PC-3 (cell line): Measurements from ENCODE around the gene VPS26B. TPM values are rescaled to one million over a fixed set of nuclear protein-coding genes. Genes with fewer than 3 reads are reported as not detected.

Experiments used
- ATAC-seq: fragments of 200-7000 bp; cut with Tn5 transposase; 2 replicates; pipeline ENCODE4 v1.9.1; 2020; ENCODE audit warnings: mild to moderate bottlenecking, moderate library complexity
- BruUV-seq: library from RNA; stranded (reverse); fragments of 400-500 nt; replicated peaks from 2 replicates; lab custom pipeline; 2021; lab: Mats Ljungman, UMichigan
- CTCF ChIA-PET: fragments of 300-600 bp; sonication (Branson Sonifier 250); formaldehyde crosslinking; loops from one replicate; lab custom pipeline; 2022; ENCODE audit warnings: antibody characterized with exemption; lab: Charles Lee
- POLR2A ChIA-PET: fragments of 300-600 bp; sonication (Branson Sonifier 250); formaldehyde crosslinking; loops from one replicate; lab custom pipeline; 2022; ENCODE audit warnings: antibody characterized with exemption; ENCODE audit not compliant: unreplicated experiment; lab: Charles Lee
- DNase-seq: peaks from one replicate; pipeline ENCODE4 v3.0.0-alpha.2; 2015
- H2AFZ ChIP-seq: fragments of 300-600 bp; sonication (generic); 2 replicates; pipeline ENCODE4 v1.6.0; 2016; ENCODE audit warnings: antibody characterized with exemption, low read length
- H3F3A ChIP-seq: fragments of 300-600 bp; sonication (generic); one replicate; pipeline ENCODE4 v1.6.0; 2017; ENCODE audit warnings: antibody characterized with exemption, low read length, control low read depth, mild to moderate bottlenecking; ENCODE audit not compliant: unreplicated experiment
- H3K27ac ChIP-seq: fragments of 300-600 bp; sonication (generic); 2 replicates; pipeline ENCODE4 v1.5.1; 2016; ENCODE audit warnings: mild to moderate bottlenecking, low read length
- H3K27me3 ChIP-seq: fragments of 300-600 bp; sonication (generic); 2 replicates; pipeline ENCODE4 v1.6.1; 2016; ENCODE audit warnings: low read length, mixed read lengths
- H3K36me3 ChIP-seq: fragments of 300-600 bp; sonication (generic); 2 replicates; pipeline ENCODE4 v1.6.1; 2016; ENCODE audit warnings: low read depth, mixed run types, low read length, mixed read lengths
- H3K4me1 ChIP-seq: fragments of 300-600 bp; sonication (generic); 2 replicates; pipeline ENCODE4 v1.5.1; 2016; ENCODE audit warnings: low read length; ENCODE audit not compliant: insufficient read depth
- H3K4me2 ChIP-seq: fragments of 300-600 bp; sonication (generic); 2 replicates; pipeline ENCODE4 v1.6.0; 2016; ENCODE audit warnings: low read length
- H3K4me3 ChIP-seq: fragments of 300-600 bp; sonication (generic); 2 replicates; pipeline ENCODE4 v1.5.1; 2016; ENCODE audit warnings: mild to moderate bottlenecking, low read length, mixed read lengths
- H3K79me2 ChIP-seq: fragments of 300-600 bp; sonication (generic); 2 replicates; pipeline ENCODE4 v1.6.1; 2017; ENCODE audit warnings: low read length, mixed read lengths
- H3K9ac ChIP-seq: fragments of 300-600 bp; sonication (generic); 2 replicates; pipeline ENCODE4 v1.6.0; 2016; ENCODE audit warnings: mild to moderate bottlenecking, low read length
- H3K9me2 ChIP-seq: fragments of 300-600 bp; sonication (generic); replicated peaks from 2 replicates; pipeline ENCODE4 v1.6.1; 2016; ENCODE audit warnings: mixed run types, low read length, mixed read lengths
- H3K9me3 ChIP-seq: fragments of 300-600 bp; sonication (generic); 2 replicates; pipeline ENCODE4 v1.6.1; 2016; ENCODE audit warnings: low read length, mixed read lengths
- H4K20me1 ChIP-seq: fragments of 300-600 bp; sonication (generic); 2 replicates; pipeline ENCODE4 v1.6.1; 2016; ENCODE audit warnings: low read length, mixed read lengths
- CTCF ChIP-seq: fragments of 300-600 bp; sonication (generic); conservative IDR thresholded peaks from 2 replicates; pipeline ENCODE4 v1.5.1; 2017; ENCODE audit warnings: antibody characterized with exemption, low read depth, mild to moderate bottlenecking, low read length
- EZH2 ChIP-seq: fragments of 300-600 bp; sonication (generic); IDR thresholded peaks from one replicate; pipeline ENCODE4 v1.6.1; 2017; ENCODE audit warnings: antibody characterized with exemption, mild to moderate bottlenecking, low read length; ENCODE audit not compliant: unreplicated experiment
- EZH2phosphoT487 ChIP-seq: fragments of 300-600 bp; sonication (generic); IDR thresholded peaks from 2 replicates; pipeline ENCODE4 v1.6.1; 2018; ENCODE audit warnings: mild to moderate bottlenecking, antibody characterized with exemption, low read length, borderline replicate concordance
- intact Hi-C: fragments of 100-400 bp; cut with micrococcal nuclease; formaldehyde crosslinking; loops from 2 replicates; pipeline ENCODE4 v1.9.0; 2023
- total RNA-seq: library from RNA; depleted of rRNA; stranded (reverse); fragments of >200 nt; gene quantifications from 2 replicates; pipeline ENCODE4 v1.2.3, GENCODE V29; 2014

Gene VPS26B
- total RNA-seq, 1 experiment from 2014 or later, result 49.2 TPM

DNA sequence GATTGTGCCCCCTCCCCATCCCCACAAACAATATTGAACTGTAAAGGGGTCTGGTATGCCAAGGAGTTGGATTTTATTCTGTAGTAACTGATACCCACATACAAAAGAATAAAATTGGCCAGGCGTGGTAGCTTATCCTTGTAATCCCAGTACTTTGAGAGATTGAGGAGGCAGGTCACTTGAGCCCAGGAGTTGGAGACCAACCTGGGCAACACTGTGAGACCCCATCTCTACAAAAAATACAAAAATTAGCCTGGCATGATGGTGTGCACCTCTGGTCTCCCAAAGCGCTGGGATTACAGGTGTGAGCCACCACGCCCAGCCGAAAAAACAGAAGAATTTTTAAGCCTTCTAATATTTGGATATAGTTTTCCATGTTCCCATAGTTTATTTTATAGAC, 47.5 kb downstream of the VPS26B start:
- H3K4me3 ChIP-seq, result no peak overlapping the region
- ATAC-seq, result no peak
- H3K9me2 ChIP-seq, result no peaks in the 10 kb centered on the region
- H2AFZ ChIP-seq, result no peak overlapping the region
- H3K27ac ChIP-seq, result no peak overlapping the region
- H3F3A ChIP-seq, result peaks cover 6% of the 10 kb centered on the region
- no peak overlapping the region for H3K9ac ChIP-seq
- TF ChIP-seq CTCF (no peak), EZH2 (no peak), EZH2phosphoT487 (no peak)
- H3K4me1 ChIP-seq, result peaks cover 15% of the 10 kb centered on the region
- POLR2A ChIA-PET, result no interaction called here
- intact Hi-C loops, result no loop called here
- H3K4me2 ChIP-seq, result no peak overlapping the region
- no TSS peak for BruUV-seq
- H3K27me3 ChIP-seq, result peaks cover 47% of the 10 kb centered on the region
- no peaks in the 10 kb centered on the region for H3K79me2 ChIP-seq
- H4K20me1 ChIP-seq, result no peaks in the 10 kb centered on the region
- DNase-seq, result no peak
- H3K36me3 ChIP-seq, result no peaks in the 10 kb centered on the region
- no peaks in the 10 kb centered on the region for H3K9me3 ChIP-seq
- CTCF ChIA-PET, result no interaction called here

GRCh38 chr11:134272381-134273316, 48.2 kb downstream of the VPS26B start:
- ATAC-seq (no peak), DNase-seq (no peak)
- Histone ChIP-seq H4K20me1 (no peaks in the 10 kb centered on the region), H3K27ac (no peak overlapping the region), H3K9ac (no peak overlapping the region), H3F3A (no peaks in the 10 kb centered on the region), H3K36me3 (no peaks in the 10 kb centered on the region), H3K9me2 (no peaks in the 10 kb centered on the region), H3K4me3 (no peak overlapping the region), H2AFZ (no peak overlapping the region), H3K9me3 (no peaks in the 10 kb centered on the region), H3K79me2 (no peaks in the 10 kb centered on the region), H3K4me2 (no peak overlapping the region), H3K4me1 (peaks cover 8% of the 10 kb centered on the region), H3K27me3 (peaks cover 53% of the 10 kb centered on the region)
- TF ChIP-seq CTCF, result no peak
- intact Hi-C loops, result no loop called here
- ChIA-PET POLR2A (no interaction called here), CTCF (interaction anchor here (0.7 kb wide), 1 partner anchor 51 kb away, joined by 3 read pairs; no protein-coding TSS in a partner anchor)
- no TSS peak for BruUV-seq

DNA sequence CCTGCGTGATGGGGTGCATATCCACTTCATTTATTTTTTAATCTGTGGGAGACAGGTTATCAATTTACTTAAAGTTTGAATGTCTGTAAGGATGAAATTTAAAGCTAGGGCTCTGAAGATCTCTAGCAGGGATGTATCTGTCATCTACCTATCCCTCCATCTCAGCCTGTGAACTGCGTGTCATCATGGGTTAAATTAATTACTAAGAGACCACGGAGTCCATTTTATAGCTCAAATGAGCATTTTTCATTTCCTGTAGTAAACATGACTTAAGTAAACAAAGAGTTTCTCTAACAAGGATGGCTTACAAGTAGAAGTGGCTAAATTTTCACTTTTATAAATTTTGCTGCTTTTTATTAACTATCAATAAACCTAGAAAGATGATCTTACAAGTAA, 48.8 kb downstream of the VPS26B start:
- Histone ChIP-seq H3K9me3 (no peaks in the 10 kb centered on the region), H3K9ac (no peak overlapping the region), H3K4me1 (peaks cover 4% of the 10 kb centered on the region; the same call in 1 of the 2 replicates), H3K4me2 (no peak overlapping the region), H2AFZ (no peak overlapping the region), H4K20me1 (no peaks in the 10 kb centered on the region), H3K79me2 (no peaks in the 10 kb centered on the region), H3K27me3 (peaks cover 60% of the 10 kb centered on the region), H3F3A (no peaks in the 10 kb centered on the region), H3K9me2 (no peaks in the 10 kb centered on the region), H3K36me3 (no peaks in the 10 kb centered on the region), H3K27ac (no peak overlapping the region), H3K4me3 (no peak overlapping the region)
- ChIA-PET POLR2A (no interaction called here), CTCF (interaction anchor here (0.7 kb wide), 2 partner anchors 51 to 77 kb away, joined by 3 to 6 read pairs; no protein-coding TSS in a partner anchor)
- TF ChIP-seq CTCF (no peak), EZH2 (no peak)
- BruUV-seq, result no TSS peak
- intact Hi-C loops, result no loop called here
- DNase-seq (no peak), ATAC-seq (no peak)
